IMR-90 (cell line): ENCODE data around the gene MAGEA8. TPM values are rescaled to one million over a fixed set of nuclear protein-coding genes. Genes with fewer than 3 reads are reported as not detected.

Source experiments
- ATAC-seq: fragments of 200-7000 bp; cut with Tn5 transposase; 2 replicates; pipeline ENCODE4 v1.9.1; 2020; ENCODE audit warnings: low read depth, mild to moderate bottlenecking, moderate library complexity
- BruUV-seq: library from RNA; stranded (reverse); fragments of 400-500 nt; replicated peaks from 2 replicates; lab custom pipeline; 2021; lab: Mats Ljungman, UMichigan
- CTCF ChIA-PET: fragments of 300-600 bp; formaldehyde crosslinking; extraction: SDS; loops from one replicate; lab custom pipeline; 2021; ENCODE audit warnings: antibody characterized with exemption; lab: Yijun Ruan, JAX
- POLR2A ChIA-PET: fragments of 300-600 bp; sonication (Branson Sonifier 250); formaldehyde crosslinking; loops from one replicate; lab custom pipeline; 2022; ENCODE audit warnings: antibody characterized with exemption; ENCODE audit not compliant: unreplicated experiment; lab: Charles Lee
- DNase-seq: peaks from one replicate; pipeline ENCODE4 v3.0.0; 2013
- H2AFZ ChIP-seq: replicated peaks from 2 replicates; pipeline ENCODE3; 2013; ENCODE audit warnings: low read length, mild to moderate bottlenecking; ENCODE audit not compliant: poor library complexity
- H2AK5ac ChIP-seq: 2 replicates; pipeline ENCODE4 v1.6.1; 2013; ENCODE audit warnings: low read depth, low read length, inconsistent platforms
- H2AK9ac ChIP-seq: replicated peaks from 2 replicates; pipeline ENCODE3; 2013; ENCODE audit warnings: mild to moderate bottlenecking, low read depth, low read length, moderate library complexity; ENCODE audit not compliant: poor library complexity
- H2BK120ac ChIP-seq: 2 replicates; pipeline ENCODE4 v1.6.1; 2013; ENCODE audit warnings: low read depth, low read length, inconsistent platforms
- H2BK15ac ChIP-seq: 3 replicates; pipeline ENCODE4 v1.6.1; 2013; ENCODE audit warnings: low read depth, low read length, inconsistent platforms
- H2BK20ac ChIP-seq: 2 replicates; pipeline ENCODE4 v1.6.1; 2013; ENCODE audit warnings: low read depth, mild to moderate bottlenecking, inconsistent platforms, low read length, moderate library complexity
- H2BK5ac ChIP-seq: 2 replicates; pipeline ENCODE4 v1.6.1; 2013; ENCODE audit warnings: mild to moderate bottlenecking, low read depth, low read length, inconsistent platforms; ENCODE audit not compliant: poor library complexity, severe bottlenecking
- H3K14ac ChIP-seq: replicated peaks from 2 replicates; pipeline ENCODE4 v1.6.1; 2013; ENCODE audit warnings: low read depth, low read length, inconsistent platforms
- H3K18ac ChIP-seq: 2 replicates; pipeline ENCODE4 v1.6.1; 2013; ENCODE audit warnings: low read depth, low read length, control low read depth
- H3K23ac ChIP-seq: 2 replicates; pipeline ENCODE4 v1.6.1; 2013; ENCODE audit warnings: low read depth, low read length, inconsistent platforms
- H3K27ac ChIP-seq: 2 replicates; pipeline ENCODE4 v1.5.1; 2013; ENCODE audit warnings: mild to moderate bottlenecking, control low read depth, low read length; ENCODE audit not compliant: insufficient read depth
- H3K27me3 ChIP-seq: 2 replicates; pipeline ENCODE4 v1.6.1; 2013; ENCODE audit warnings: low read length; ENCODE audit not compliant: control insufficient read depth, insufficient read depth
- H3K36me3 ChIP-seq: 2 replicates; pipeline ENCODE4 v1.6.1; 2013; ENCODE audit warnings: low read length, mixed read lengths; ENCODE audit not compliant: control insufficient read depth, insufficient read depth
- H3K4ac ChIP-seq: 2 replicates; pipeline ENCODE4 v1.6.1; 2013; ENCODE audit warnings: low read depth, low read length, inconsistent platforms
- H3K4me1 ChIP-seq: 2 replicates; pipeline ENCODE4 v1.6.1; 2013; ENCODE audit warnings: low read length, mixed read lengths; ENCODE audit not compliant: control insufficient read depth, insufficient read depth
- H3K4me2 ChIP-seq: 2 replicates; pipeline ENCODE4 v1.6.1; 2013; ENCODE audit warnings: low read depth, mild to moderate bottlenecking, control low read depth, low read length, moderate library complexity
- H3K4me3 ChIP-seq: 2 replicates; pipeline ENCODE4 v1.5.1; 2013; ENCODE audit warnings: low read depth, mild to moderate bottlenecking, control low read depth, low read length, moderate library complexity; ENCODE audit not compliant: insufficient read depth
- H3K56ac ChIP-seq: 2 replicates; pipeline ENCODE4 v1.6.1; 2013; ENCODE audit warnings: low read length, inconsistent platforms; ENCODE audit not compliant: insufficient read depth; ENCODE audit errors: extremely low read depth
- H3K79me1 ChIP-seq, 2 experiments: 2 replicates each; pipeline ENCODE4 v1.6.1; 2013; ENCODE audit warnings: low read length in 2 of 2, inconsistent platforms in 1 of 2, low read depth in 1 of 2
- H3K9ac ChIP-seq: 2 replicates; pipeline ENCODE4 v1.6.1; 2013; ENCODE audit warnings: low read depth, low read length, control low read depth
- H3K9me1 ChIP-seq: 2 replicates; pipeline ENCODE4 v1.6.1; 2013; ENCODE audit warnings: low read length, inconsistent platforms; ENCODE audit not compliant: insufficient read depth
- H3K9me3 ChIP-seq: 2 replicates; pipeline ENCODE4 v1.6.1; 2013; ENCODE audit warnings: low read length; ENCODE audit not compliant: control insufficient read depth, insufficient read depth
- H4K20me1 ChIP-seq: 2 replicates; pipeline ENCODE4 v1.6.1; 2013; ENCODE audit warnings: low read length, inconsistent platforms; ENCODE audit not compliant: insufficient read depth
- H4K5ac ChIP-seq: 2 replicates; pipeline ENCODE4 v1.6.1; 2013; ENCODE audit warnings: mild to moderate bottlenecking, low read depth, low read length, control low read depth
- H4K8ac ChIP-seq, 2 experiments: 2 replicates each; pipeline ENCODE4 v1.6.1; 2013; ENCODE audit warnings: low read depth in 2 of 2, low read length in 2 of 2, control low read depth in 1 of 2, inconsistent platforms in 1 of 2
- H4K91ac ChIP-seq: 2 replicates; pipeline ENCODE4 v1.6.1; 2013; ENCODE audit warnings: low read depth, low read length, inconsistent platforms; ENCODE audit not compliant: insufficient read depth
- BHLHE40 ChIP-seq: fragments of 150-350 bp; IDR thresholded peaks from 2 replicates; pipeline ENCODE4 v1.6.1; 2016; ENCODE audit warnings: mild to moderate bottlenecking, low read depth, low read length
- MAZ ChIP-seq: IDR thresholded peaks from 2 replicates; pipeline ENCODE4 v1.6.1; 2012; ENCODE audit warnings: low read depth, mild to moderate bottlenecking, low read length, improper control_type of control experiment, moderate library complexity, borderline replicate concordance
- MXI1 ChIP-seq: IDR thresholded peaks from 2 replicates; pipeline ENCODE4 v1.6.1; 2012; ENCODE audit warnings: low read depth, mild to moderate bottlenecking, low read length, moderate library complexity, borderline replicate concordance
- NFE2L2 ChIP-seq: fragments of 150-350 bp; IDR thresholded peaks from 2 replicates; pipeline ENCODE4 v1.6.1; 2016; ENCODE audit warnings: low read depth, mild to moderate bottlenecking, low read length
- POLR2A ChIP-seq: IDR thresholded peaks from 2 replicates; pipeline ENCODE4 v1.6.1; 2012; ENCODE audit warnings: mild to moderate bottlenecking, low read depth, low read length
- RAD21 ChIP-seq: IDR thresholded peaks from 2 replicates; pipeline ENCODE4 v1.6.1; 2012; ENCODE audit warnings: low read length, improper control_type of control experiment
- RFX5 ChIP-seq: IDR thresholded peaks from 2 replicates; pipeline ENCODE4 v1.8.0; 2012; ENCODE audit warnings: low read depth, mild to moderate bottlenecking, low read length, moderate library complexity
- SMC3 ChIP-seq: fragments of 150-350 bp; IDR thresholded peaks from 2 replicates; pipeline ENCODE4 v1.6.1; 2016; ENCODE audit warnings: low read depth, mild to moderate bottlenecking, antibody characterized with exemption, low read length, moderate library complexity
- WGBS, 2 experiments: methylation state at CpG; one replicate each; pipeline versions ENCODE4 v1.1.5 to v1.1.7; 2013; ENCODE audit warnings: missing lambda C conversion rate in 2 of 2; ENCODE audit not compliant: insufficient read length in 1 of 2; ENCODE audit errors: extremely low coverage in 2 of 2; 5-methylcytosine and 5-hydroxymethylcytosine counted together
- dilution Hi-C: fragments of 300-500 bp; cut with HindIII; formaldehyde crosslinking; loops from one replicate; pipeline ENCODE4 v1.14.3; 2018; ENCODE audit warnings: low sequenced_read_pairs; ENCODE audit not compliant: unreplicated experiment
- in situ Hi-C: fragments of 300-500 bp; cut with MboI; formaldehyde crosslinking; loops from 3 replicates; pipeline ENCODE4 v1.14.3; 2019; ENCODE audit warnings: low sequenced_read_pairs, inconsistent platforms, mixed read lengths
- intact Hi-C: fragments of 100-400 bp; cut with micrococcal nuclease; formaldehyde crosslinking; loops from 2 replicates; pipeline ENCODE4 v1.10.0; 2022
- polyA plus RNA-seq, 3 experiments: library from polyadenylated mRNA; depleted of rRNA; stranded (reverse); fragments of >200 nt; gene quantifications; 2 replicates each; pipeline ENCODE4 v1.2.3, GENCODE V29; 2012; ENCODE audit warnings: low replicate concordance in 1 of 3
- total RNA-seq: library from RNA; depleted of rRNA; stranded (reverse); fragments of >200 nt; gene quantifications from 2 replicates; pipeline ENCODE4 v1.2.3, GENCODE V29; 2012
- TF ChIP-seq, protein P1 (sequence below): fragments of 150-350 bp; IDR thresholded peaks from 2 replicates; pipeline ENCODE4 v1.6.1; 2016; ENCODE audit warnings: low read depth, mild to moderate bottlenecking, low read length, moderate library complexity, borderline replicate concordance
- TF ChIP-seq, protein P2 (sequence below): fragments of 150-350 bp; IDR thresholded peaks from 2 replicates; pipeline ENCODE4 v1.6.1; 2017; ENCODE audit warnings: mild to moderate bottlenecking, antibody characterized with exemption, low read length, low read depth

Gene MAGEA8
- total and polyA plus RNA-seq, 2 of the 4 experiments (the other 2 are of a cell fraction), result not detected

DNA sequence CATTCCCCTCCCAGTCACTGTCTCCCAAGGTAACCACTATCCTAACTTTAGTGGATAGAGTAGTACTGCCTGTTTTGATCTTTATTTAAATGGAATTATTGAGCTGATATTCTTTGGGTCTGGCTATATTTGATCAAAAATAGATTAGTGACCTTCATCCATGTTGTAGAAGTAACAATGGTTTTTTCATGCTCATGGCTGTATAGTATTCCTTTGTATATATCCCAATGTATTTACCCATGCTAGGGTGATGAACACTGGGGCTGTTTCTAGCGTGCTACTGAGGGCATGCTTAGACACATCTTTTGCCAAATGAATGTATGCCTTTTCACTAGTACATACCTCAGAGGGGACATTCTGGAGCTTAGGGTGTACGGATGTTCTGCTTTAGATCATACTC lies 10.1 kb upstream of the MAGEA8 start:
- Histone ChIP-seq H3K27ac (no peak overlapping the region), H3K18ac (no peak overlapping the region), H2AFZ (no peak overlapping the region), H3K23ac (no peak overlapping the region), H3K79me1 (no peaks in the 10 kb centered on the region), H3K4me2 (no peak overlapping the region), H3K27me3 (no peaks in the 10 kb centered on the region; the same call in 1 of the 2 replicates), H4K20me1 (no peaks in the 10 kb centered on the region), H3K9me1 (no peaks in the 10 kb centered on the region), H3K4me1 (no peaks in the 10 kb centered on the region), H4K91ac (no peak overlapping the region), H3K36me3 (no peaks in the 10 kb centered on the region), H3K9ac (no peak overlapping the region), H2AK5ac (no peak overlapping the region), H2BK5ac (no peak overlapping the region), H3K9me3 (no peaks in the 10 kb centered on the region), H2AK9ac (no peak overlapping the region), H2BK15ac (no peak overlapping the region), H3K56ac (no peak overlapping the region), H2BK120ac (no peak overlapping the region), H3K4me3 (no peak overlapping the region), H4K5ac (no peak overlapping the region), H2BK20ac (no peak overlapping the region), H3K14ac (no peak overlapping the region), H4K8ac (no peak overlapping the region), H3K4ac (no peak overlapping the region)
- ChIA-PET POLR2A (no interaction called here), CTCF (no interaction called here)
- dilution Hi-C loops (no loop called here), intact Hi-C loops (no loop called here), in situ Hi-C loops (loop anchor here (25.0 kb wide), 1 partner anchor 109 kb away; the partner anchor contains the start of gene HSFX1)
- BruUV-seq, result no TSS peak
- WGBS, 2 experiments, result 71% methylated on average over 1 of the region's 2 CpGs; no CpG with 5 or more reads in 1 of the 2 experiments
- DNase-seq, result no peak
- no peak for ATAC-seq
- TF ChIP-seq BHLHE40 (no peak), SMC3 (no peak), RAD21 (no peak), MAZ (no peak), RFX5 (no peak), NFE2L2 (no peak), MXI1 (no peak), POLR2A (no peak)
- TF ChIP-seq, protein P1, sequence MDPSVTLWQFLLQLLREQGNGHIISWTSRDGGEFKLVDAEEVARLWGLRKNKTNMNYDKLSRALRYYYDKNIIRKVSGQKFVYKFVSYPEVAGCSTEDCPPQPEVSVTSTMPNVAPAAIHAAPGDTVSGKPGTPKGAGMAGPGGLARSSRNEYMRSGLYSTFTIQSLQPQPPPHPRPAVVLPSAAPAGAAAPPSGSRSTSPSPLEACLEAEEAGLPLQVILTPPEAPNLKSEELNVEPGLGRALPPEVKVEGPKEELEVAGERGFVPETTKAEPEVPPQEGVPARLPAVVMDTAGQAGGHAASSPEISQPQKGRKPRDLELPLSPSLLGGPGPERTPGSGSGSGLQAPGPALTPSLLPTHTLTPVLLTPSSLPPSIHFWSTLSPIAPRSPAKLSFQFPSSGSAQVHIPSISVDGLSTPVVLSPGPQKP, result no peak
- TF ChIP-seq, protein P2, sequence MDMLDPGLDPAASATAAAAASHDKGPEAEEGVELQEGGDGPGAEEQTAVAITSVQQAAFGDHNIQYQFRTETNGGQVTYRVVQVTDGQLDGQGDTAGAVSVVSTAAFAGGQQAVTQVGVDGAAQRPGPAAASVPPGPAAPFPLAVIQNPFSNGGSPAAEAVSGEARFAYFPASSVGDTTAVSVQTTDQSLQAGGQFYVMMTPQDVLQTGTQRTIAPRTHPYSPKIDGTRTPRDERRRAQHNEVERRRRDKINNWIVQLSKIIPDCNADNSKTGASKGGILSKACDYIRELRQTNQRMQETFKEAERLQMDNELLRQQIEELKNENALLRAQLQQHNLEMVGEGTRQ, result no peak
